ENCODE data around the gene OR5B21.

OR5B21 gene

DNA sequence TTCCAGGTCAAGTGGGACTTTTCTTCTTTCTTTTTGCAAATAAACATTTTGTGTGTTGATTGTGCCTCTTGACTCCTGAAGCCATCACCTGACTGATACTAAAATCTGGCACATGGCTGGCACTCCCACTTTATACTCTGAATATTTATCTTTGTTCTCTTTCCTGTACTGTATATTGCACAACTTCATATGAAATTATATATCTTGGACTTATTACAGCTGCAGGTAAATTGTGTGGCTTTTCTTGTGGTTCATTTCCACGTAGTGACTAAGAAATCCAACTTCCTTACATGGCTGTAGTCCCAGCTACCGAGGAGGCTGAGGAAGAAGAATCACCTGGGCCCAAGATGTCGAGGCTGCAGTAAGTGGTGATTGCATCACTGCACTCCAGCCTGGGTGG, 42.2 kb downstream of the OR5B21 start:
- TF ChIP-seq, protein P1, sequence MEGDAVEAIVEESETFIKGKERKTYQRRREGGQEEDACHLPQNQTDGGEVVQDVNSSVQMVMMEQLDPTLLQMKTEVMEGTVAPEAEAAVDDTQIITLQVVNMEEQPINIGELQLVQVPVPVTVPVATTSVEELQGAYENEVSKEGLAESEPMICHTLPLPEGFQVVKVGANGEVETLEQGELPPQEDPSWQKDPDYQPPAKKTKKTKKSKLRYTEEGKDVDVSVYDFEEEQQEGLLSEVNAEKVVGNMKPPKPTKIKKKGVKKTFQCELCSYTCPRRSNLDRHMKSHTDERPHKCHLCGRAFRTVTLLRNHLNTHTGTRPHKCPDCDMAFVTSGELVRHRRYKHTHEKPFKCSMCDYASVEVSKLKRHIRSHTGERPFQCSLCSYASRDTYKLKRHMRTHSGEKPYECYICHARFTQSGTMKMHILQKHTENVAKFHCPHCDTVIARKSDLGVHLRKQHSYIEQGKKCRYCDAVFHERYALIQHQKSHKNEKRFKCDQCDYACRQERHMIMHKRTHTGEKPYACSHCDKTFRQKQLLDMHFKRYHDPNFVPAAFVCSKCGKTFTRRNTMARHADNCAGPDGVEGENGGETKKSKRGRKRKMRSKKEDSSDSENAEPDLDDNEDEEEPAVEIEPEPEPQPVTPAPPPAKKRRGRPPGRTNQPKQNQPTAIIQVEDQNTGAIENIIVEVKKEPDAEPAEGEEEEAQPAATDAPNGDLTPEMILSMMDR (IDR thresholded peaks at IDR 0.05; ENCODE audit: low read depth, low read length) = no peak
- Histone ChIP-seq H3K4me3 (ENCODE audit: low read depth, low read length) (no peak overlapping the region), H3K9me3 (ENCODE audit: severe bottlenecking) (no peaks in the 10 kb centered on the region), H3K27me3 (ENCODE audit: insufficient read depth, low read depth, severe bottlenecking) (peaks cover 54% of the 10 kb centered on the region), H3K36me3 (no peaks in the 10 kb centered on the region), H3K27ac (no peak overlapping the region)
- DNase-seq = no peak

Measured in WERI-Rb-1 (cell line).